Stimulated activated CD4-positive, alpha-beta T cell treated with anti-CD3 and anti-CD28 coated beads, Interleukin-4, amount 100 ng/mL, for 1 hour (primary cell): ENCODE data around the gene DKKL1.
"Not testable (repeated sequence)": the region's sequence is repeated elsewhere in the genome, so short reads cannot be mapped to it uniquely, and the experiment has no call there.

Experiments used
- DNase-seq: peaks from one replicate; pipeline ENCODE4 v3.0.0-alpha.2; 2020

DKKL1 gene

DNA sequence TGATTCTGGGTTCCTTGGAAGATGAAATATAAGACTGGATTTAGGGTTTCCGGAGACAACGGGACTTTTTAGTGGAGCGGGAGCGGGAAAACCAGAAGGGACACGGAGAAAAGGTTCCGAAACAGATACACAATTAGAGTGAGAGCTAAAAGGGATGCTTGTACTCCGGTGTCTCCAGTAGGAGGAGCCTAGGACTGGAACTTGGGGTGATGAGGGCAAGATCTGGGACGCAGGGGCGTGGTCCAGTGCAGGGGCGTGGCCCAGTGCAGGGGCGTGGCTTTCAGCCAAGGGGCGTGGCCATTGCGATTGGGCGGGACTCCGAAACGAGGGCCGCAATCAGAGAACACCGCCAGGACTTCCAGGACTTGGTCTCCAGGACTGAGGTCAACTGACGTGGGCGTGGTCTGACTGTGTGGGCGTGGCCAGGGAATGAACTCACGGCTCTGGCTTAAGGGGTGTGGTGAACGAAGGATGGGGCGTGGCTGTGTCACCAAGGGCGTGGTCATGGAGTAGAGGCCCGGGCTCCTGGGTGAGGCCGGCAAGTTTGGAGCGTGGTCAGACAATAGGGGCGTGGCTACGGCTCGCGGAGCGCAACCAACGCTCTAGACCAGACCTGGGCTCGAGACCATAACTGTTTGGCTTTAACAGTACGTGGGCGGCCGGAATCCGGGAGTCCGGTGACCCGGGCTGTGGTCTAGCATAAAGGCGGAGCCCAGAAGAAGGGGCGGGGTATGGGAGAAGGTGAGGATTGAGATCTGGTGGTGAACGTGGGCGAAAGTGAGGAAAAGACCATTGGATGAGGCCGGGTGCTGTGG, at the start of gene DKKL1:
DKKL1 (plus strand) TSS at position 610 of the 815 bp plus-strand sequence; CDS start at position 732, 122 bp downstream.
- peak; percentile 51 for DNase-seq

DNA sequence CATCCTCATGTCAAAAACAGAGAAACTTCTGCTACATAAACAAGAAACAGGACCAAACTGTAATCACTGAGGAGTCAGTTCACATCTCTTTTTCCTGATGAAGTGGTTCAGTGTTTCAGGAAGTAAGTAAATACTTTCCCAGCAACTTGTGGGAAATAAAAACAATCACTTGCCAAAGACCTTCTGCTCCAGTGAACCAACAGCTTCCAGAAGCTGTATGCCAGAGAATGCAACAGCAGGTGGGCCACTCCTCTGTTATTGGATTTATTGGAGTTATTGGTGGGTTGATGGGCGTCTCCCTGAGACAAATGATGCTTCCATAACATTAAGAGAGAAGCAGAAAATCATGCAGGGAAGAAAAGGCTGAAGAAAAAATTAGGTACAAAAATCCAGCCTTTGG, 48.6 kb upstream of the DKKL1 start:
- DNase-seq: no peak

DNA sequence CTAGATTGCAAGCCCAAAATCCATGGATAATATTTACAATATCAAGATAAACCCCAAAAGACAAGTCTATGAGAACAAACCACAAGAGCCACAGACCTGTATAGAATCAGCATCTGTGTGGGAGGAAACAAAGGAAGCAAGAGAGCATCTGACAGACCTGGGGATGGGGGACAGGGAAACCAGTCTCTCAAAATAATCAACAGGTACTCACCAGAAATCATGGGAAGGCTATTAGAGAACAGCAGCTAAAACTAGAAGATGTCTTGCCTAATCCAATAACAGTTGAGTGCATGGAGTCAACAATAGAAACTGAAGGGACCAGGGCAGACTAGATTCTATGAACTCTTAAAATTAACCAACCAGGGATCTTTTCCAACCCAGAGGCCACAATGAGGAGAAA, 47.4 kb upstream of the DKKL1 start:
- DNase-seq: no peak

DNA sequence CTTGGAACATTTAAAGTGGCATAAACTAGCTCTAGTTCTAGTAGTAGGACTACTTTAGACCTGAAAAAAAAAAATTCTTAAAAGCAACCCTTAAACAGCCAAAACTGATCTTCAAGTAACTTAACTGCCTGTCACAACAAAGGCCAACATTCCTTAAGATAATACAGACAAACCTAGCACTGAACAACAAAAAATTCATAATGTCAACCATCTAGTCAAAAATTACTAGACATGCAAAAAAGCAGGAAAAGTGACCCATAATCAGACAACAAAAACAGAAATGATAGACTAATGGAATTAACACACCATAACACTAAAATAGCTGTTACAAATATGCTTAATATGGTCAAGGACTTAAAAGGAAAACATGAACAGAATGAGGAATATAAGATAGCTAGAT, 45.4 kb upstream of the DKKL1 start:
- no peak for DNase-seq

DNA sequence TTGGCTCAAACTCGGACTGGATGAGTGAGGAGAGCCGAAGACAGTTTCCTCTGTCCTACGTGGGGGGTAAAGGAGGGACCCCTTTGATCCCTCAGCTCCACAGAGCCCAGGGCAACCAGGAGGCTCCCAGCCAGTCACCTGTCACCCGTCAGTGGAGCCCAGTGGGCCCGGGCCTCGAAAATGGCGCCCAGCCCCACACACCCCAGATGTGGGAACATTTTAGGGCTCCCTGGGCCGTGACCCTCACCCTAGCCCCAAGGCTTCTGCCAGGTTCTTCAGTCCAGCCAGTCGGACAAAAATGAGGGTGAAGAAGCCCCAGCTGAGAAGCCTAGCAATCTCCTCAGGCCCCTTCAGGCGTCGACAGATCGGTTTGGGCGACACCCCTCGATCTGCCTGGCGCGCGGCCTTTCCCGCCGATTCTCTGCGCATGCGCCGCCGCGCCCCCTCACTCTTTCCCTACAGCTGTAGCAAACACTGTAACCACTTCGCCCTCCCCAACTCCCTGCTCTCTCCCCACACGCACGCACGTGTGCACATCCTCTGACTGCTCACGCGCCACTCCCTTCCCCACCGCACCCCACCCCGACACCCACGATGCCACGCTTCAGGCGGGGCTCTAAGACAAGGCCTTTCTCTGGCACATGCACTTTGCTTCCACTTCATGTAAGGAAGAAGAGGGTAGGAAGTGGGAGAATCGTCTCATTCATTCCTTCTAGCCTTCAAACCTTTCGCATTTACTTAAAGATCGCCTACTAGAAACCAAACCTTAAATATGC, 38.7 kb upstream of the DKKL1 start, which contains the start of gene SLC6A16:
SLC6A16 (minus strand) TSS at position 391 of the 776 bp plus-strand sequence. CDS start 13,844 bp downstream, outside the sequence.
- no peak for DNase-seq

DNA sequence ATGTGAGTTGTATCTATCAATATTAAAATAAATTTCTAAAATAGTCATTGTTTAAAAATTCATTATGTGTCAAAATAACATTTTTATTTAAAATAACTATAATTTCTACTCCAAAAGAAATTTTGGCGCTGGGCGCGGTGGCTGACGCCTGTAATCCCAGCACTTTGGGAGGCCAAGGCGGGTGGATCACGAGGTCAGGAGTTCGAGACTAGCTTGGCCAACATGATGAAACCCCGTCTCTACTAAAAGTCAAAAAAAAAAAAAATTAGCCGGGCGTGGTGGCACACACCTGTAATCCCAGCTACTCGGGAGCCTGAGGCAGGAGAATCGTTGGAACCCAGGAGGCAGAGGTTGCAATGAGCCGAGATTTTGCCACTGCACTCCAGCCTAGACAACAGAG, 37.9 kb upstream of the DKKL1 start:
- not testable (repeated sequence) for DNase-seq

DNA sequence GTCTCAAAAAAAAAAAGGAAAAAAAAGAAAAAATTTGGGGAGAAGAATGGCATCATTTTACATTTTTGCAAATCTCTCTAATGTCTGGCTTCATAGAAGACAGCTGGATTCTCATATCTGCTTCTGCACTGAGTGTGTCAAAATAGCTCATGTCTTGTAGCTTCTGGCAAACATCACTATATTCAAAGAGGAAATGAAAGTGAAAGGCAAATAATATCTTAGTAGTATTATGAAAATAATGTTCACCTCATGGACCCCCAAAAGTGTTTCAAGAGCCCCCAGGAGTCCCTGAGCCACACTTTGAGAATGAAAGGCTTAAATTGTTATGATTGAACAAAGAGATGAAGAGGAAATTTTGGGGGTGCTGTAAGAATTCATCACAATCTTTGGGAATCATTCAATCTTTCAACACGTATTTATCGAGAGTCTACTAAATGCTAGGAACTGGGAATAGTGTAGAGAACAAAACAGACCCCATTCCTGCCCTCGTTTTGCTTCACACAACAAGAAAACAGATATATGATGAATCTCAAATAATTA, 37.4 kb upstream of the DKKL1 start:
- no peak for DNase-seq

DNA sequence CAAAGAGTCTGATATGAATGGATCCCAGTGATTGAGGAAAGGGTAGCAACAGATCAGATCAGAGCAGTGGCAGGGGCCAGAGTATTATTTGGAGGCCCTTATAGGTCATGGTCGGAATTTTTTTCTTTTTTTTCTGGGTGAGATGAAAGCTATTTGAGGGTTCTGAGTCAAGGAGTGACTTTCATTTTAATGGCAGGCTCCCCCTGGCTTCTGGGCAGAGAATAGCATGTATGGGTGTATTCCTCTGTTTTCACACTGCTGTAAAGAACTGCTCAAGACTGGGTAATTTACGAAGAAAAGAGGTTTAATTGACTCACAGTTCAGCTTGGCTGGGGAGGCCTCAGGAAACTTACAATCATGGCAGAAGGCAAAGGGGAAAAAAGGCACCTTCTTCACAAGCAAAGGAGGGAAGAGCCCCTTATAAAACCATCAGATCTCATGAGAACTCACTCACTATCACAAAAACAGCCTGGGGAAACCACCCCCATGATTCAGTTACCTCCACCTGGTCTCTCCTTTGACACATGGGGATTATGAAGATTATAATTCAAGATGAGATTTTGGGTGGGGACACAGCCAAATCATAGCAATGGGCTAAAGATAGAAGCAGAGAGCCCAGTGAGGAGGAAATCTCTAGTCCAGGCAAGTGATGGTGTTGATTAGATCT, 35.7 kb upstream of the DKKL1 start:
- DNase-seq: peak; percentile 45

DNA sequence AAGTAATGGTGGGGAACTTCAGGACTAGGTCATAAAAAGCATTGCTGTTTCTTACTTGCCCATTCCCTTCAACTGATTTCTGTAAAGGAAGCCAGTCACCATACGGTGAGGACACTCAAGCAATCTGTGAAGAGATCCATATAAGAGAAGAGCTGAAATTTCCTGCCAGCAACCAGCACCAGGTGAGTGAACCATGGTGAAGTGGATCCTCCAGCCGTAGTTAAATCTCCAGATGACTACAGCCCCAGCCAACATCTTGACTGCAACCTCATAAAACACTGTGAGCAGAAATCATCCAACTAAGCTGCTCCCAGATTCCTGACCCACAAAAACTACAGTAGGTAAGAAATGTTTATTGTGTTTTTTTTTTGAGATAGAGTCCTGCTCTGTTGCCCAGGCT, 34.9 kb upstream of the DKKL1 start:
- DNase-seq: no peak

DNA sequence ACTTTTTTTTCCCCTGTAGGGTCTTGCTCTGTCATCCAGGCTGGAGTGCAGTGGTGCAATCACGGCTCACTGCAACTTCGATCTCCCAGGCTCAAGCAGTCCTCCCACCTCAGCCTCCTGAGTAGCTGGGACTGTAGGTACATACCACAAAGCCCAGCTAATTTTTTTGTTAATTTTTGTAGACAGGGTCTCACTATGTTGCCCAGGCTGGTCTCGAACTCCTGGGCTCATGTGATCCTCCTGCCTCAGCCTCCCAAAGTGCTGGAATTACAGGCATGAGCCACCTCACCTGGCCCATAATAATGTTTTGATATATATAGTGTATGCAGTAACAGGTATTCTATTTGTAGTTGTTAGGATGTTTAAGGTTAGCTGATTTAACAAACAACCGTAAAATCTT, 32.5 kb upstream of the DKKL1 start:
- not testable (repeated sequence) for DNase-seq

DNA sequence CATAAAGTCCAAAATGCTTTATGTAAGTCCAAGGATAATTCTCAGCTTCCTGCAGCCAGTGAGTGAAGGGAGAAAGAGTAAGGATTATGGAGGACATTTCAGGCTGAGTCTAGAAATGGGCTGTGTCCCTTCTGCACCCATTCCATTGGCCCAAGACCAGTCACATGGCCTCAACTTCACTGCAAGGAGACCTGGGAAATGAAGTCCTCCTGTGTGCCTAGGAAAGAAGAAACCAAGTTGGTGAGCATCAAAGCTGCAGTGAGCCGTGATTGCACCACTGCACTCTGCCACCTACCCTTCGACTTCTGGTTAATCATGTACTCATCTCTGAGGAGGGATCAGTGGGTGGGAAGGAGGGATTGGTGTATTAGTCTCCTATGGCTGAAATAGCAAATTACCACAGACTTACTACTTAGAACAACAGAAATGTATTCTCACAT, 32.0 kb upstream of the DKKL1 start:
- DNase-seq: peak; percentile 53

DNA sequence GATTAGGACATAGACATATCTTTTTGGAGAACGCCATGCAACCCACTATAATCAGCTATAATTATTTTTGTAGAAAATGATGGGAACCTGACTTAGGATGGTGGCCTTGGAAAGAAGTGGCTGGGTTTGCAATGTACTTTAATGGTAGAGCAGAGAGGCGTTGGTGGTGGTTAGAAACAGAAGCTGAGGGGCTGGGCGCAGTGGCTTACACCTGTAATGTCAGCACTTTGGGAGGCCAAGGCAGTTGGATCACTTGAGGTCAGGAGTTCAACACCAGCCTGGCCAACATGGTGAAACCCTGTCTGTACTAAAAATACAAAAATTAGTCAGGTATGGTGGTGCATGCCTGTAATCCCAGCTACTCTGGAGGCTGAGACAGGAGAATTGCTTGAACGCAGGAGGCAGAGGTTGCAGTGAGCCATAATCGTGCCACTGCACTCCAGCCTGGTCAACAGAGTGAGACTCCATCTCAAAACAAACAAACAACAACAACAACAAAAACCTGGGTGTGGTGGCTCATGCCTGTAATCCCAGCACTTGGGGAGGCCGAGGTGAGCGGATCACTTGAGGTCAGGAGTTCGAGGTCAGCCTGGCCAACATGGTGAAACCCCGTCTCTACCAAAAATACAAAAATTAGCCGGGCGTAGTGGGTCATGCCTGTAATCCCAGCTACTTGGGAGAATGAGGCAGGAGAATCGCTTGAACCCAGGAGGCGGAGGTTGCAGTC, 30.8 kb upstream of the DKKL1 start:
- DNase-seq: not testable (repeated sequence)

DNA sequence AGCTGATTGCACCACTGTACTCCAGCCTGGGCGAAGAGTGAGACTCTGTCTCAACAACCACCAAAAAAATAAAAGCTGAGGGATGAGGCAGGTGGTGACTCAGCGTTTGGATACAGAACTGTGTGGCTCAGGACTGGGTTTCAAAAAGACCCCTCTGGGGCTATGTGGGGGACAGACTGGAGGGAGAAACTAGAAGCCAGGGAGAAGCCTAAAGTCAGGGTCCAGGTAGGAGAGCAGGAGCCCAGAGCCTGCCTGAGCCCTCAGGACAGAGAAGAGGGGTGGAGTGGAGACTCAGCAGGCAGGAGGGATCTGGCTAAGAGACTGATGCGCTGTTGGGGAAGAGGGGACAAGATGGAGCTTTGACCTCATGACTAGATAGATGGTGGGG, 30.3 kb upstream of the DKKL1 start:
- no peak for DNase-seq

DNA sequence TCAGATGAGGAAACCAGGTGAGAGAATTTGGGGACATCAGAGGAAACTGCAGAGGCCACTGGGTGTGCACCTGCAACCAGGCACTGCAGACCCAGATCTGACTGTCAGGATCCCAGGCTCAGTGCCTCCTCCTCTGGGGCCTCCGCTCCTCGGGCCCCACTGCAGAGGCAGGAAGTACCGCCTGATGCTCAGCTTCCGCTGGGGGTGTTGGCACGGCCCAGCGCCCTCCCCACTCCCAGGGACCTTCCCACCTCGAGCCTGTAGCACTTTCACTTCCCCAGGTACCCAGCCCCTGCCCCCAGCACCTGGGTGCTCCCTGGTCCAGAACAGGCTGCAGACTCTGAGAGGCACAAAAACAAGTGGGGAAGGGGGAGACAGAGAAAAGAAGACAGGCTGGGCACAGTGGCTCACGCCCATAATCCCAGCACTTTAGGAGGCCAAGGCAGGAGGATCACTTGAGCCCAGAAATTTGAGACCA, 29.8 kb upstream of the DKKL1 start:
- peak; percentile 70 for DNase-seq

DNA sequence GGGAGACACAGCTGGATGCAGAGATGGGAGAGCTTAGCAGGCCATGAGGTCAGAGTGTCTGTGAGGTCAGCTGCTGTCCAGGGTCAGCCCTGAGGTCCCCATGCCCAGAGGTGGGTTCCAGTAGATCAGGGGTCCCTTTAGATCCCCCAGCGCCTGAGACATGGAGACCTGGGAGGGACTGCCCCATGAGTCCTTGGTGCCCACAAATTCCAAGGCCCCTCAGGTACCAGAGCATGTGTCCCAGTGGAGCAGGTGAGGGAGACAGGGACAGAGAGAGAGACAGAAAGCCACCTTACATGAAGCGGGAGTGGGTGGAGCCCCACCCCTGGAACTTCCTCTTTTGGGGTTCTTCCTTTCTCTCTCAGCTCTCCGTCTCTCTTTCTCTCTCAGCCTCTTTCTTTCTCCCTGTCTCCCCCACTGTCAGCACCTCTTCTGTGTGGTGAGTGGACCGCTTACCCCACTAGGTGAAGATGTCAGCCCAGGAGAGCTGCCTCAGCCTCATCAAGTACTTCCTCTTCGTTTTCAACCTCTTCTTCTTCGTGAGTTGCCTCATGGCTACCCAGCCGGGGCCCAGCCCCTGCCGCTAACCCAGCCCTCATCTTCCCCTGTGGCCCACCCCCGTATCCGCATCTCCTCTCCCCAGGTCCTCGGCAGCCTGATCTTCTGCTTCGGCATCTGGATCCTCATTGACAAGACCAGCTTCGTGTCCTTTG, 28.4 kb upstream of the DKKL1 start, which contains the start of gene CD37:
CD37 (plus strand) TSS at position 336 of the 713 bp plus-strand sequence; CDS start at position 471, 135 bp downstream.
- peak; percentile 55 for DNase-seq

DNA sequence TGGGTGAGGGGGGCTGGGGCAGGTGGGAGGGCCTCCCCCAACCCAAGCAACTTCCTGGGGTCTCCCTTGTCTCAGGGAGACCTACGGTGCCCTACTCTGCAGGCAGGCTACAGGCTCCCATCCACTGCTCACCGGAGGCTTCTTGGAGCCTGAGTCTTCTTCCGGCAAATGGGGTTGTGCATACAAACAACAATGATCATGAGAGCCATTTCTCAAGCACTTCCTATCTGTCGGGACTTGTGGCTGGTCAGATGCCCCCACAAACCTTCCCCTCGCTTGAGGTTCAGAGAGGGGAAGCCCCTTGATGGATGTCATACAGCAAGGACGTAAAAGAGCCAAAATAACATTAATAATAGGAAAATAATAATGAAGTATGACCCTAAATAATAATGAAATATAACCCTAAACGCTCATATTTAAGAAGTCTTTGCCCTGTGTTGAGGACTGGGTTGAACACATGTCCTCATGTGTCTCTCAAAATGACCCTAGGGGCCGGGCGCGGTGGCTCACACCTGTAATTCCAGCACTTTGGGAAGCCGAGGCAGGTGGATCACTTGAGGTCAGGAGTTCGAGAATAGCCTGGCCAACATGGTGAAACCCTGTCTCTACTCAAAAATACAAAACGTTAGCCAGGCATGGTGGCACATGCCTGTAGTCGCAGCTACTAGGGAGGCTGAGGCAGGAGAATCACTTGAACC, 27.7 kb upstream of the DKKL1 start:
- no peak for DNase-seq

DNA sequence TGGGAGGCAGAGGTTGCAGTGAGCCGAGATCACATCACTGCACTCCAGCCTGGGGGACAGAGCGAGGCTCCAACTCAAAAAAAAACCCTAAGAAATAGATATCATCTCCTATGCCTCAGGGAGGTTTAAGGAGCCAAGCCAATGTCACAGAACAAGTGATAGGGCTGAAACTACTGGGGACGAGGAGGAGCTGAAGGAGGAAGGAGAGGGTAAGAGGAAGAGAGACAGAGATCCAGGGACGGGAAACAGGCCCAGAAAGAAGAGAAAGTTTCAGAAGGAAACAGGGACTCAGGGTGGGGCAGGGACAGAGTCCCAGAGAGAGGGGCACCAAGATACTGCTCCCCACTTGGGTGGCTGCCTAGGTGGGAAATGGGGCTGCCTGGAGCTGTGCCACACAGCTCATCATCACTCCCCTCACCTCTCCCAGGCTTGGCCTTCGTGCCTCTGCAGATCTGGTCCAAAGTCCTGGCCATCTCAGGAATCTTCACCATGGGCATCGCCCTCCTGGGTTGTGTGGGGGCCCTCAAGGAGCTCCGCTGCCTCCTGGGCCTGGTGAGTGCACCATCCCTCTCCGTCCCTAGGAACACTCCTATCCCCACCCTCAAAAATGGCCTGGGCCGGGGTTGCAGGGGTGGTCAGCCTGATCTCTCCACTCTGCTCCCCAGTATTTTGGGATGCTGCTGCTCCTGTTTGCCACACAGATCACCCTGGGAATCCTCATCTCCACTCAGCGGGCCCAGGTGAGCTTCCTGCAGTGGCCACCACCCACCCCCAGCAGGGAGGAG, 27.0 kb upstream of the DKKL1 start:
- DNase-seq: no peak

DNA sequence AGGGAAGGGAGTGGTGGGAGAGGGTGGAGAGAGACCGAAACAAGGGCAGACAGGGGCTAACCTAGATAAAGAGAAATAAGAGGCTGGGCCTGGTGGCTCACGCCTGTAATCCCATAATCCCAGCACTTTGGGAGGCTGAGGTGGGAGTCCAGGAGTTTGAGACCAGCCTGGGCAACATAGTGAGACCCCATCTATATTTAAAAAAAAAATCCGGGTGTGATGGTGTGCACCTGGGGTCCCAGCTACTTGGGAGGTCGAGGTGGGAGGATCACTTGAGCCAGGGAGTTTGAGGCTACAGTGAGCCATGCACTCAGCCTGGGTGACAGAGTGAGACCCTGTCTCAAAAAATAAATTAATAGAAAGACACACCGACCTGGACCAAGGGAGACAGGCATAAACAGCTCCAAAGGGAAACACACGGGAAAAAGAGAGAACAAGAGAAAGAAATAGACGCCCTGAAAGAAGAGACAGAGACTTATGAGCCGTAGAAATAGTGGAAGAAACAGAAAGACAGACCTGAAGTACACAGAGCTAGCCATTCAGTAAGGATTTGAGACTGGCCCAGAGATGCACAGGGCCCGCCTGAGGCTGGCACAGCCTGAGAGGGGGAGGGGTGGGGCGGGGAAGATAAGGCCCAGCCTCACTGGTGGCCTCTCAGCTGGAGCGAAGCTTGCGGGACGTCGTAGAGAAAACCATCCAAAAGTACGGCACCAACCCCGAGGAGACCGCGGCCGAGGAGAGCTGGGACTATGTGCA, 26.2 kb upstream of the DKKL1 start:
- no peak for DNase-seq

DNA sequence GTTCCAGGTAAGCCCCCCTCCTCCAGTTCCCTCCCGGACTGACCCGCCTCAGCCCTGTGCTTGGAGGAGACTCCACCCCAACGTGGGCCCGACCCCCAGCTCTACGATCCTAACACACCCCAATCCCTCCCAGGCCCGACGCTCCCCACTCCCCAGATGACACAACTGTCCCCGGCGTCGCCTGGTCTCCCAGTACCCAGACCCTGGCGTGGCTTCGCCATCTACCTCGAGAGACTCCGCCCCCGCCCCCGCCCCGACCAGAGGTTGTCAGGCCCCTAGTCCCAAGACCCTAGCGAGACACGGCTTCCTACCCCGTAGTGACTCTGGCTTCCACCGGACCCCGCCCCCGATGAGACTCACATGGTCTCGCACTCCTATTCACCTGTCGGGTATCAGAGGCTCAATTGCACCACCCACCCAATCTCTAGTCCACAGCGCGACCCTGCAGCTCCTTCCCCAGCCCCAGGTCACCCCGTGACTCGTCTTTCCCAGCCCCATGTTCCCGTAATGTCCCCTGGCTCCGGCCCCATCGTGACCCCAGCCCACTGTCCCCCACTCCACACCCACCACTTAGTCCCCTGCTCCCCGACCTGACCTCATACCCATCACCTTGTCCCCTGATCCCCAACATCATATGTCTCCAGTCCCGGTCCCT, 25.5 kb upstream of the DKKL1 start:
- no peak for DNase-seq
